Activated T-helper 2 cell treated with anti-CD3 and anti-CD28 coated beads, Interferon-gamma antibody, Interleukin-2, Interleukin-4, amounts not matched to agents 10 μg/mL and 5 μg/mL and 100 μg/mL, durations not matched to agents 14 hours and 24 hours and 36 hours (primary cell): Measurements from ENCODE around the gene COL9A3. TPM values are rescaled to one million over a fixed set of nuclear protein-coding genes. Genes with fewer than 3 reads are reported as not detected.

Experiments
- DNase-seq: peaks from one replicate; pipeline ENCODE4 v3.0.0; 2021; ENCODE audit warnings: low spot score
- H3K27ac Mint-ChIP-seq: one replicate; pipeline ENCODE4 v1.8.0; 2021; ENCODE audit warnings: mixed read lengths
- H3K27me3 Mint-ChIP-seq: one replicate; pipeline ENCODE4 v1.8.0; 2021; ENCODE audit warnings: low read depth, mixed read lengths
- H3K36me3 Mint-ChIP-seq: one replicate; pipeline ENCODE4 v1.8.0; 2021; ENCODE audit warnings: low read depth, mixed read lengths
- H3K4me1 Mint-ChIP-seq: one replicate; pipeline ENCODE4 v1.8.0; 2021; ENCODE audit warnings: low read depth, mixed read lengths
- H3K4me3 Mint-ChIP-seq: one replicate; pipeline ENCODE4 v1.8.0; 2021; ENCODE audit warnings: low read depth, mild to moderate bottlenecking, moderate library complexity, mixed read lengths
- H3K9me3 Mint-ChIP-seq: one replicate; pipeline ENCODE4 v1.8.0; 2021; ENCODE audit warnings: mixed read lengths
- intact Hi-C: fragments of 100-400 bp; cut with micrococcal nuclease; formaldehyde crosslinking; loops from one replicate; pipeline ENCODE4 v1.15.1; 2023
- total RNA-seq: library from RNA; stranded (reverse); gene quantifications from 2 replicates; pipeline ENCODE4 v1.2.3, GENCODE V29; 2022

COL9A3 gene
- total RNA-seq, 1 donor from 2014 or later = 0.27 TPM

GRCh38 chr20:62835931-62836861 lies 19.3 kb downstream of the COL9A3 start:
- no peaks in the 10 kb centered on the region for H3K27me3 Mint-ChIP-seq
- no peaks in the 10 kb centered on the region for H3K36me3 Mint-ChIP-seq
- no peaks in the 10 kb centered on the region for H3K9me3 Mint-ChIP-seq
- intact Hi-C loops = no loop called here
- peaks cover 10% of the 10 kb centered on the region for H3K4me1 Mint-ChIP-seq
- no peak overlapping the region for H3K27ac Mint-ChIP-seq
- no peak for DNase-seq
- H3K4me3 Mint-ChIP-seq = no peak overlapping the region

- DNase-seq = no peak
- intact Hi-C loops = no loop called here
- Mint-ChIP-seq H3K4me1 (peaks cover 8% of the 10 kb centered on the region), H3K27ac (no peak overlapping the region), H3K4me3 (no peak overlapping the region), H3K9me3 (no peaks in the 10 kb centered on the region), H3K27me3 (no peaks in the 10 kb centered on the region), H3K36me3 (no peaks in the 10 kb centered on the region)
These were observed 20.2 kb downstream of the COL9A3 start for GRCh38 chr20:62836967-62837490.

GRCh38 chr20:62837790-62838127 lies 20.9 kb downstream of the COL9A3 start:
- H3K27ac Mint-ChIP-seq = no peak overlapping the region
- H3K4me1 Mint-ChIP-seq = peaks cover 2% of the 10 kb centered on the region
- no peak for DNase-seq
- intact Hi-C loops = no loop called here
- H3K27me3 Mint-ChIP-seq = no peaks in the 10 kb centered on the region
- no peaks in the 10 kb centered on the region for H3K9me3 Mint-ChIP-seq
- H3K4me3 Mint-ChIP-seq = no peak overlapping the region
- H3K36me3 Mint-ChIP-seq = no peaks in the 10 kb centered on the region

- H3K27ac Mint-ChIP-seq = no peak overlapping the region
- intact Hi-C loops = no loop called here
- no peaks in the 10 kb centered on the region for H3K4me1 Mint-ChIP-seq
- no peak overlapping the region for H3K4me3 Mint-ChIP-seq
- no peaks in the 10 kb centered on the region for H3K36me3 Mint-ChIP-seq
- no peak for DNase-seq
- no peaks in the 10 kb centered on the region for H3K27me3 Mint-ChIP-seq
- H3K9me3 Mint-ChIP-seq = no peaks in the 10 kb centered on the region
These were observed 21.5 kb downstream of the COL9A3 start for GRCh38 chr20:62838128-62838891.

GRCh38 chr20:62839261-62839660 lies 22.4 kb downstream of the COL9A3 start:
- no peaks in the 10 kb centered on the region for H3K27me3 Mint-ChIP-seq
- no peaks in the 10 kb centered on the region for H3K4me1 Mint-ChIP-seq
- DNase-seq = no peak
- H3K36me3 Mint-ChIP-seq = no peaks in the 10 kb centered on the region
- no peak overlapping the region for H3K27ac Mint-ChIP-seq
- no peak overlapping the region for H3K4me3 Mint-ChIP-seq
- H3K9me3 Mint-ChIP-seq = no peaks in the 10 kb centered on the region
- intact Hi-C loops = no loop called here

GRCh38 chr20:62839816-62840215 lies 23.0 kb downstream of the COL9A3 start:
- Mint-ChIP-seq H3K27ac (no peak overlapping the region), H3K4me1 (no peaks in the 10 kb centered on the region), H3K27me3 (no peaks in the 10 kb centered on the region), H3K4me3 (no peak overlapping the region), H3K36me3 (no peaks in the 10 kb centered on the region), H3K9me3 (no peaks in the 10 kb centered on the region)
- intact Hi-C loops = no loop called here
- DNase-seq = no peak

- H3K36me3 Mint-ChIP-seq = peaks cover 2% of the 10 kb centered on the region
- H3K4me3 Mint-ChIP-seq = no peak overlapping the region
- H3K27ac Mint-ChIP-seq = no peak overlapping the region
- H3K4me1 Mint-ChIP-seq = no peaks in the 10 kb centered on the region
- intact Hi-C loops = no loop called here
- H3K27me3 Mint-ChIP-seq = no peaks in the 10 kb centered on the region
- DNase-seq = no peak
- no peaks in the 10 kb centered on the region for H3K9me3 Mint-ChIP-seq
These were observed 23.7 kb downstream of the COL9A3 start for GRCh38 chr20:62840244-62841197.

GRCh38 chr20:62841705-62842212 lies 24.9 kb downstream of the COL9A3 start:
- no peak for DNase-seq
- no peaks in the 10 kb centered on the region for H3K9me3 Mint-ChIP-seq
- H3K27ac Mint-ChIP-seq = no peak overlapping the region
- intact Hi-C loops = no loop called here
- no peaks in the 10 kb centered on the region for H3K27me3 Mint-ChIP-seq
- H3K4me1 Mint-ChIP-seq = no peaks in the 10 kb centered on the region
- no peak overlapping the region for H3K4me3 Mint-ChIP-seq
- peaks cover 7% of the 10 kb centered on the region for H3K36me3 Mint-ChIP-seq

- Mint-ChIP-seq H3K4me1 (no peaks in the 10 kb centered on the region), H3K9me3 (no peaks in the 10 kb centered on the region), H3K27me3 (no peaks in the 10 kb centered on the region), H3K27ac (no peak overlapping the region), H3K36me3 (peaks cover 10% of the 10 kb centered on the region), H3K4me3 (no peak overlapping the region)
- intact Hi-C loops = no loop called here
- DNase-seq = no peak
These were observed 26.8 kb downstream of the COL9A3 start for GRCh38 chr20:62843656-62844055.

- H3K27ac Mint-ChIP-seq = no peak overlapping the region
- H3K27me3 Mint-ChIP-seq = no peaks in the 10 kb centered on the region
- no peaks in the 10 kb centered on the region for H3K4me1 Mint-ChIP-seq
- no peaks in the 10 kb centered on the region for H3K9me3 Mint-ChIP-seq
- no peak overlapping the region for H3K4me3 Mint-ChIP-seq
- intact Hi-C loops = no loop called here
- DNase-seq = no peak
- peaks cover 10% of the 10 kb centered on the region for H3K36me3 Mint-ChIP-seq
These were observed 27.3 kb downstream of the COL9A3 start for GRCh38 chr20:62844182-62844581.

- Mint-ChIP-seq H3K27ac (no peak overlapping the region), H3K4me3 (no peak overlapping the region), H3K9me3 (no peaks in the 10 kb centered on the region), H3K4me1 (no peaks in the 10 kb centered on the region), H3K27me3 (no peaks in the 10 kb centered on the region), H3K36me3 (peaks cover 10% of the 10 kb centered on the region)
- intact Hi-C loops = no loop called here
- no peak for DNase-seq
These were observed 28.7 kb downstream of the COL9A3 start for GRCh38 chr20:62845416-62846160.
